HCT116 (cell line): ENCODE measurements around the gene KIRREL3. TPM values are rescaled to one million over a fixed set of nuclear protein-coding genes. Genes with fewer than 3 reads are reported as not detected.

ENCODE experiments used
- ATAC-seq: fragments of 200-7000 bp; cut with Tn5 transposase; 2 replicates; pipeline ENCODE4 v1.9.1; 2020; ENCODE audit warnings: mild to moderate bottlenecking, moderate library complexity
- BruUV-seq: library from RNA; stranded (reverse); fragments of 400-500 nt; replicated peaks from 2 replicates; lab custom pipeline; 2021; lab: Mats Ljungman, UMichigan
- CTCF ChIA-PET: fragments of 300-600 bp; sonication (Branson Sonifier 250); formaldehyde crosslinking; loops from one replicate; lab custom pipeline; 2021; ENCODE audit warnings: antibody characterized with exemption; lab: Charles Lee
- POLR2A ChIA-PET: fragments of 300-600, 350-600 bp; sonication (Branson Sonifier 250); formaldehyde crosslinking; loops from one replicate; lab custom pipeline; 2021; ENCODE audit warnings: antibody characterized with exemption; lab: Charles Lee
- RAD21 ChIA-PET, 2 experiments: fragments of 300-600 bp; sonication (Branson Sonifier 250); formaldehyde crosslinking; loops; one replicate each; lab custom pipeline; 2023; ENCODE audit warnings: low total read pairs in 2 of 2; ENCODE audit not compliant: uncharacterized antibody in 2 of 2, unreplicated experiment in 2 of 2, low non-redundant PET in 1 of 2; lab: Charles Lee
- DNase-seq: peaks from one replicate; pipeline ENCODE4 v3.0.0-alpha.2; 2010; ENCODE audit warnings: low read depth, low spot score
- H2AFZ ChIP-seq: fragments of 200-600 bp; shearing (Covaris generic), sonication (generic); 2 replicates; pipeline ENCODE4 v1.6.1; 2017; ENCODE audit warnings: low read depth, mixed run types, mixed read lengths, antibody characterized with exemption, low read length; ENCODE audit not compliant: poor library complexity, severe bottlenecking
- H3K27ac ChIP-seq: 2 replicates; pipeline ENCODE4 v1.5.1; 2012; ENCODE audit warnings: low read depth, low read length
- H3K27me3 ChIP-seq: fragments of 200-600 bp; sonication (generic); 2 replicates; pipeline ENCODE4 v1.6.1; 2016; ENCODE audit warnings: mixed run types, low read length, mixed read lengths; ENCODE audit not compliant: insufficient read depth
- H3K36me3 ChIP-seq, 2 experiments: fragments of 200-500 bp in 1 of 2; fragments of 200-600 bp in 1 of 2; sonication (Bioruptor generic) in 1 of 2; sonication (generic) in 1 of 2; 2 replicates each; pipeline versions ENCODE4 v1.5.1 to v1.6.1; 2014 to 2016; ENCODE audit warnings: low read length in 2 of 2, inconsistent platforms in 1 of 2, mixed read lengths in 1 of 2, mixed run types in 1 of 2; ENCODE audit not compliant: insufficient read depth in 2 of 2, control insufficient read depth in 1 of 2
- H3K4me1 ChIP-seq, 2 experiments: fragments of 200-600 bp in 1 of 2; sonication (generic) in 1 of 2; 2 replicates each; pipeline versions ENCODE4 v1.5.1 to v1.6.1; 2012 to 2017; ENCODE audit warnings: low read length in 2 of 2, inconsistent platforms in 1 of 2, mild to moderate bottlenecking in 1 of 2, mixed read lengths in 1 of 2, mixed run types in 1 of 2, moderate library complexity in 1 of 2; ENCODE audit not compliant: insufficient read depth in 2 of 2, control insufficient read depth in 1 of 2
- H3K4me2 ChIP-seq: fragments of 200-600 bp; sonication (generic); 2 replicates; pipeline ENCODE4 v1.6.1; 2017; ENCODE audit warnings: mixed run types, low read length, mixed read lengths
- H3K4me3 ChIP-seq, 2 experiments: fragments of 200-600 bp in 1 of 2; sonication (generic) in 1 of 2; replicated peaks in 1 of 2; 2 replicates each; pipeline ENCODE4 v1.5.1; 2011 to 2016; ENCODE audit warnings: low read length in 2 of 2, control low read depth in 1 of 2, low read depth in 1 of 2, mild to moderate bottlenecking in 1 of 2, mixed read lengths in 1 of 2, mixed run types in 1 of 2
- H3K79me2 ChIP-seq: fragments of 200-600 bp; sonication (generic); 2 replicates; pipeline ENCODE4 v1.6.1; 2017; ENCODE audit warnings: mild to moderate bottlenecking, mixed run types, low read length, moderate library complexity, mixed read lengths; ENCODE audit not compliant: insufficient read depth
- H3K9ac ChIP-seq: fragments of 200-600 bp; sonication (generic); 2 replicates; pipeline ENCODE4 v1.6.1; 2016; ENCODE audit warnings: low read length, mixed read lengths
- H3K9me2 ChIP-seq: fragments of 200-600 bp; sonication (generic), shearing (Covaris generic); 2 replicates; pipeline ENCODE4 v1.6.1; 2017; ENCODE audit warnings: mixed run types, mild to moderate bottlenecking, moderate library complexity; ENCODE audit not compliant: insufficient read depth
- H3K9me3 ChIP-seq, 2 experiments: fragments of 200-500 bp in 1 of 2; fragments of 200-600 bp in 1 of 2; sonication (Bioruptor generic) in 1 of 2; sonication (generic) in 1 of 2; 2 replicates each; pipeline ENCODE4 v1.6.1; 2014 to 2017; ENCODE audit warnings: low read length in 2 of 2, mixed read lengths in 2 of 2, inconsistent platforms in 1 of 2, low read depth in 1 of 2, mild to moderate bottlenecking in 1 of 2, mixed run types in 1 of 2, moderate library complexity in 1 of 2; ENCODE audit not compliant: control insufficient read depth in 1 of 2, insufficient read depth in 1 of 2
- H4K20me1 ChIP-seq: fragments of 200-600 bp; sonication (generic), shearing (Covaris generic); 2 replicates; pipeline ENCODE4 v1.6.1; 2017; ENCODE audit warnings: mixed run types, mild to moderate bottlenecking, moderate library complexity; ENCODE audit not compliant: insufficient read depth
- CEBPB ChIP-seq: IDR thresholded peaks from 2 replicates; pipeline ENCODE4 v1.6.1; 2012; ENCODE audit warnings: low read depth
- EGR1 ChIP-seq: IDR thresholded peaks from 2 replicates; pipeline ENCODE4 v1.6.1; 2012; ENCODE audit warnings: low read depth
- ELF1 ChIP-seq: IDR thresholded peaks from 2 replicates; pipeline ENCODE4 v1.6.1; 2012; ENCODE audit warnings: low read depth, borderline replicate concordance
- EZH2 ChIP-seq: fragments of 200-600 bp; sonication (generic); IDR thresholded peaks from 2 replicates; pipeline ENCODE4 v1.6.1; 2017; ENCODE audit warnings: antibody characterized with exemption, mixed run types
- EZH2phosphoT487 ChIP-seq: fragments of 200-600 bp; IDR thresholded peaks from 2 replicates; pipeline ENCODE4 v1.6.1; 2018; ENCODE audit warnings: antibody characterized with exemption, borderline replicate concordance
- FOSL1 ChIP-seq: IDR thresholded peaks from 2 replicates; pipeline ENCODE4 v1.6.1; 2012; ENCODE audit warnings: low read depth
- JUND ChIP-seq: IDR thresholded peaks from 2 replicates; pipeline ENCODE4 v1.6.1; 2012
- POLR2A ChIP-seq: IDR thresholded peaks from 2 replicates; pipeline ENCODE4 v1.7.0; 2011; ENCODE audit warnings: borderline replicate concordance; ENCODE audit not compliant: insufficient read depth, insufficient read length; ENCODE audit errors: extremely low read depth
- POLR2AphosphoS5 ChIP-seq: IDR thresholded peaks from 2 replicates; pipeline ENCODE4 v1.6.1; 2011; ENCODE audit warnings: mild to moderate bottlenecking, low read depth, low read length, moderate library complexity
- RAD21 ChIP-seq: IDR thresholded peaks from 2 replicates; pipeline ENCODE4 v1.6.1; 2012; ENCODE audit warnings: low read depth, mild to moderate bottlenecking
- SIN3A ChIP-seq: IDR thresholded peaks from 2 replicates; pipeline ENCODE4 v1.6.1; 2012; ENCODE audit warnings: low read depth
- SP1 ChIP-seq: IDR thresholded peaks from 2 replicates; pipeline ENCODE4 v1.6.1; 2012; ENCODE audit warnings: low read depth
- SRF ChIP-seq: IDR thresholded peaks from 2 replicates; pipeline ENCODE4 v1.6.1; 2012; ENCODE audit warnings: low read depth
- YY1 ChIP-seq: IDR thresholded peaks from 2 replicates; pipeline ENCODE4 v1.6.1; 2011; ENCODE audit warnings: low read length, low read depth, moderate library complexity, mild to moderate bottlenecking; ENCODE audit not compliant: insufficient replicate concordance; ENCODE audit errors: extremely low read depth
- ZFX ChIP-seq: fragments of 450-650 bp; IDR thresholded peaks from 2 replicates; pipeline ENCODE4 v1.6.1; 2017
- ZNF274 ChIP-seq: fragments of 200-500 bp; sonication (Bioruptor generic); IDR thresholded peaks from 2 replicates; pipeline ENCODE4 v1.6.1; 2014; ENCODE audit warnings: mild to moderate bottlenecking, low read depth, low read length, inconsistent platforms
- intact Hi-C: fragments of 100-400 bp; cut with micrococcal nuclease; formaldehyde crosslinking; loops from 2 replicates; pipeline ENCODE4 v1.10.0; 2022
- total RNA-seq: library from RNA; stranded (reverse); gene quantifications from one replicate; pipeline ENCODE4 v1.2.1, GENCODE V29; 2021; ENCODE audit not compliant: unreplicated experiment
- TF ChIP-seq, protein P1 (sequence below): IDR thresholded peaks from 2 replicates; pipeline ENCODE4 v1.6.1; 2012; ENCODE audit warnings: low read depth
- TF ChIP-seq, protein P2 (sequence below): IDR thresholded peaks from 2 replicates; pipeline ENCODE4 v1.6.1; 2012

The KIRREL3 gene
- total RNA-seq, 1 experiment from 2014 or later: not detected

DNA sequence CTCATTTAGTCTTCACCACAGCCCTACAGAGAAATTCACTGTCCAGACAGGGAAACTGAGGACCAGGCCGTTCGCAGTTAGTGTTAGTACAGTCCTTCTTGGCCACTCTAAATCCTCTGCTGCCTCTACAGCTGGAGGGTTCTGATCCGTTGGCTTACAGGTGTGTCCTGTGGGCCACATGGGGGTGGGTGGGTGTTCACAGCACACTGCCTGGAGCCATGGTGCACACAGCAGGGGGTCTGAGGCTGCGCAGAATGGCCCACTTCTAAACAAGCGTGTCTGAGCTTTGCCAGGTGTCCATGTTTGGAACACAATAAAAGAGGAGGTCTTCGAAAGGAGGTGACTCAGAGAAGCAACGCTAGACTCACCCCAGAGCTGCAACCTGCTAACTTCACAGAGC lies 396.1 kb downstream of the KIRREL3 start:
- no TSS peak for BruUV-seq
- DNase-seq (no peak), ATAC-seq (no peak)
- ChIA-PET CTCF (no interaction called here), RAD21 (no interaction called here), POLR2A (no interaction called here)
- Histone ChIP-seq H3K79me2 (no peaks in the 10 kb centered on the region), H3K27ac (no peak overlapping the region), H3K9me3 (no peaks in the 10 kb centered on the region), H3K4me3 (no peak overlapping the region), H3K9ac (no peak overlapping the region), H4K20me1 (no peaks in the 10 kb centered on the region), H3K36me3 (no peaks in the 10 kb centered on the region), H3K9me2 (no peaks in the 10 kb centered on the region), H3K27me3 (peaks cover 10% of the 10 kb centered on the region), H3K4me1 (peaks cover 0 to 4% of the 10 kb centered on the region in 2 experiments; a peak in 2 of 4 replicates), H2AFZ (no peak overlapping the region), H3K4me2 (no peak overlapping the region)
- intact Hi-C loops: loop anchor here (10.0 kb wide), 1 partner anchor 290 kb away; no protein-coding TSS in a partner anchor
- TF ChIP-seq CEBPB (no peak), POLR2A (no peak), EGR1 (no peak), SP1 (no peak), RAD21 (no peak), EZH2phosphoT487 (no peak), ELF1 (no peak), SIN3A (no peak), YY1 (no peak), ZFX (no peak), ZNF274 (no peak), JUND (no peak), POLR2AphosphoS5 (no peak), SRF (no peak), EZH2 (no peak), FOSL1 (no peak)
- TF ChIP-seq, protein P1, sequence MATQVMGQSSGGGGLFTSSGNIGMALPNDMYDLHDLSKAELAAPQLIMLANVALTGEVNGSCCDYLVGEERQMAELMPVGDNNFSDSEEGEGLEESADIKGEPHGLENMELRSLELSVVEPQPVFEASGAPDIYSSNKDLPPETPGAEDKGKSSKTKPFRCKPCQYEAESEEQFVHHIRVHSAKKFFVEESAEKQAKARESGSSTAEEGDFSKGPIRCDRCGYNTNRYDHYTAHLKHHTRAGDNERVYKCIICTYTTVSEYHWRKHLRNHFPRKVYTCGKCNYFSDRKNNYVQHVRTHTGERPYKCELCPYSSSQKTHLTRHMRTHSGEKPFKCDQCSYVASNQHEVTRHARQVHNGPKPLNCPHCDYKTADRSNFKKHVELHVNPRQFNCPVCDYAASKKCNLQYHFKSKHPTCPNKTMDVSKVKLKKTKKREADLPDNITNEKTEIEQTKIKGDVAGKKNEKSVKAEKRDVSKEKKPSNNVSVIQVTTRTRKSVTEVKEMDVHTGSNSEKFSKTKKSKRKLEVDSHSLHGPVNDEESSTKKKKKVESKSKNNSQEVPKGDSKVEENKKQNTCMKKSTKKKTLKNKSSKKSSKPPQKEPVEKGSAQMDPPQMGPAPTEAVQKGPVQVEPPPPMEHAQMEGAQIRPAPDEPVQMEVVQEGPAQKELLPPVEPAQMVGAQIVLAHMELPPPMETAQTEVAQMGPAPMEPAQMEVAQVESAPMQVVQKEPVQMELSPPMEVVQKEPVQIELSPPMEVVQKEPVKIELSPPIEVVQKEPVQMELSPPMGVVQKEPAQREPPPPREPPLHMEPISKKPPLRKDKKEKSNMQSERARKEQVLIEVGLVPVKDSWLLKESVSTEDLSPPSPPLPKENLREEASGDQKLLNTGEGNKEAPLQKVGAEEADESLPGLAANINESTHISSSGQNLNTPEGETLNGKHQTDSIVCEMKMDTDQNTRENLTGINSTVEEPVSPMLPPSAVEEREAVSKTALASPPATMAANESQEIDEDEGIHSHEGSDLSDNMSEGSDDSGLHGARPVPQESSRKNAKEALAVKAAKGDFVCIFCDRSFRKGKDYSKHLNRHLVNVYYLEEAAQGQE: no peak
- TF ChIP-seq, protein P2, sequence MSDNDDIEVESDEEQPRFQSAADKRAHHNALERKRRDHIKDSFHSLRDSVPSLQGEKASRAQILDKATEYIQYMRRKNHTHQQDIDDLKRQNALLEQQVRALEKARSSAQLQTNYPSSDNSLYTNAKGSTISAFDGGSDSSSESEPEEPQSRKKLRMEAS: no peak
